HepG2 (cell line): ENCODE measurements around the gene MIEF1. TPM values are rescaled to one million over a fixed set of nuclear protein-coding genes. Genes with fewer than 3 reads are reported as not detected.
A peak's percentile ranks its signal among the peaks of the same experiment; 100 is the strongest.

Experiments used
- ASH2L ChIP-seq: fragments of 300-600, 200-600 bp; sonication (generic); IDR thresholded peaks from 2 replicates; pipeline ENCODE4 v1.7.0; 2017; ENCODE audit warnings: low read depth, mild to moderate bottlenecking, moderate library complexity, mixed read lengths, low read length; ENCODE audit not compliant: insufficient read length
- ATF4 ChIP-seq, 2 experiments: fragments of 450-650 bp in 1 of 2; sonication (generic) in 1 of 2; formaldehyde crosslinking; IDR thresholded peaks; 2 replicates each; pipeline versions ENCODE4 v1.5.0 to v1.8.0; 2020 to 2022; ENCODE audit warnings: mild to moderate bottlenecking in 1 of 2, missing genetic modification reagents in 1 of 2
- CAMTA2 ChIP-seq: sonication (generic); formaldehyde crosslinking; IDR thresholded peaks from 2 replicates; pipeline ENCODE4 v1.4.0; 2020; ENCODE audit warnings: mild to moderate bottlenecking, missing genetic modification reagents, borderline replicate concordance
- CREM ChIP-seq, 2 experiments: sonication (generic) in 1 of 2; formaldehyde crosslinking in 1 of 2; IDR thresholded peaks; 2 replicates each; pipeline versions ENCODE4 v1.4.0 to v1.6.1; 2016 to 2020; ENCODE audit warnings: antibody characterized with exemption in 1 of 2, mild to moderate bottlenecking in 1 of 2, missing genetic modification reagents in 1 of 2
- GTF2F1 ChIP-seq: fragments of 150-350 bp; IDR thresholded peaks from 2 replicates; pipeline ENCODE4 v1.6.1; 2014; ENCODE audit warnings: low read length
- NFKB2 ChIP-seq: sonication (generic); formaldehyde crosslinking; IDR thresholded peaks from 2 replicates; pipeline ENCODE4 v1.4.0; 2020; ENCODE audit warnings: missing genetic modification reagents, borderline replicate concordance
- NR2C2 ChIP-seq: sonication (generic); formaldehyde crosslinking; IDR thresholded peaks from 2 replicates; pipeline ENCODE4 v1.4.0; 2020; ENCODE audit warnings: missing genetic modification reagents, mild to moderate bottlenecking, moderate library complexity, borderline replicate concordance
- SP1 ChIP-seq, 2 experiments: fragments of 450-650 bp in 1 of 2; sonication (generic) in 1 of 2; formaldehyde crosslinking in 1 of 2; IDR thresholded peaks; 2 replicates each; pipeline versions ENCODE4 v1.4.0 to v1.6.1; 2016 to 2020; ENCODE audit warnings: missing genetic modification reagents in 1 of 2
- SSRP1 ChIP-seq: IDR thresholded peaks from 2 replicates; pipeline ENCODE4 v1.6.1; 2016; ENCODE audit warnings: control low read depth
- ZFYVE20 ChIP-seq: sonication (generic); formaldehyde crosslinking; IDR thresholded peaks from 2 replicates; pipeline ENCODE4 v1.8.0; 2023; ENCODE audit warnings: low read depth, mild to moderate bottlenecking, moderate library complexity, missing genetic modification reagents, borderline replicate concordance
- ZNF20 ChIP-seq: sonication (generic); formaldehyde crosslinking; IDR thresholded peaks from 2 replicates; pipeline ENCODE4 v1.4.0; 2020; ENCODE audit warnings: mild to moderate bottlenecking, moderate library complexity, missing genetic modification reagents
- ZNF329 ChIP-seq: sonication (generic); formaldehyde crosslinking; IDR thresholded peaks from 2 replicates; pipeline ENCODE4 v1.9.0; 2021; ENCODE audit warnings: low read depth, mild to moderate bottlenecking, missing genetic modification reagents
- ZNF567 ChIP-seq: sonication (generic); formaldehyde crosslinking; IDR thresholded peaks from 2 replicates; pipeline ENCODE4 v1.8.1; 2023; ENCODE audit warnings: mild to moderate bottlenecking, missing genetic modification reagents, borderline replicate concordance
- ZNF577 ChIP-seq: sonication (generic); formaldehyde crosslinking; IDR thresholded peaks from 2 replicates; pipeline ENCODE4 v1.4.0; 2020; ENCODE audit warnings: mild to moderate bottlenecking, low read depth, missing genetic modification reagents, borderline replicate concordance
- ZNF773 ChIP-seq: sonication (generic); formaldehyde crosslinking; IDR thresholded peaks from 2 replicates; pipeline ENCODE4 v1.4.0; 2020; ENCODE audit warnings: missing genetic modification reagents, borderline replicate concordance
- ZNF776 ChIP-seq: sonication (generic); formaldehyde crosslinking; IDR thresholded peaks from 2 replicates; pipeline ENCODE4 v1.4.0; 2020; ENCODE audit warnings: mild to moderate bottlenecking, missing genetic modification reagents
- ZNF777 ChIP-seq: sonication (generic); formaldehyde crosslinking; IDR thresholded peaks from 2 replicates; pipeline ENCODE4 v1.4.0; 2020; ENCODE audit warnings: missing genetic modification reagents
- ZNF878 ChIP-seq: sonication (generic); formaldehyde crosslinking; IDR thresholded peaks from 2 replicates; pipeline ENCODE4 v1.8.1; 2023; ENCODE audit warnings: mild to moderate bottlenecking, missing genetic modification reagents, moderate library complexity
- ZSCAN31 ChIP-seq: sonication (generic); formaldehyde crosslinking; IDR thresholded peaks from 2 replicates; pipeline ENCODE4 v1.5.0; 2020; ENCODE audit warnings: low read depth, mild to moderate bottlenecking, missing genetic modification reagents
- polyA plus RNA-seq, 8 experiments: library from polyadenylated mRNA; depleted of rRNA in 3 of 8; stranded (reverse) in 7 of 8; unstranded in 1 of 8; fragments of >200 nt; fragmentation: Illumina TruSeq in 4 of 8; extraction: Trizol in 4 of 8; gene quantifications; 2 replicates each; pipeline versions ENCODE4 v1.2.1 to v1.2.3, GENCODE V29; 2011 to 2016; ENCODE audit warnings: low read depth in 4 of 8, missing spikeins in 1 of 8, mixed read lengths in 1 of 8; ENCODE audit not compliant: insufficient read depth in 1 of 8
- total RNA-seq, 5 experiments: library from RNA; depleted of rRNA; stranded (reverse); fragments of >200 nt; fragmentation: Illumina TruSeq; extraction: Trizol; gene quantifications; 2 replicates each; pipeline ENCODE4 v1.2.3, GENCODE V29; 2016; ENCODE audit warnings: low read depth in 1 of 5
- TF ChIP-seq, protein P1 (sequence below): sonication (generic); formaldehyde crosslinking; IDR thresholded peaks from 2 replicates; pipeline ENCODE4 v1.5.1; 2020; ENCODE audit warnings: mild to moderate bottlenecking, missing genetic modification reagents, borderline replicate concordance
- TF ChIP-seq, protein P2 (sequence below): IDR thresholded peaks from 2 replicates; pipeline ENCODE4 v1.6.1; 2016; ENCODE audit warnings: mild to moderate bottlenecking, missing biosample characterization, missing genetic modification reagents
- TF ChIP-seq, protein P3 (sequence below): sonication (generic); formaldehyde crosslinking; IDR thresholded peaks from 2 replicates; pipeline ENCODE4 v1.5.1; 2020; ENCODE audit warnings: mild to moderate bottlenecking, missing genetic modification reagents, moderate library complexity

MIEF1 gene
- total and polyA plus RNA-seq, 2 of the 13 experiments (the other 11 are each of a cell fraction or from before 2014, with no cell fraction given): 21.7 to 34.8 TPM

- no peak for TF ChIP-seq ZNF577
- TF ChIP-seq CAMTA2 (CRISPR knock-in tag): no peak
- no peak for TF ChIP-seq GTF2F1
- TF ChIP-seq ZSCAN31 (CRISPR knock-in tag): no peak
- TF ChIP-seq ZFYVE20: no peak
- TF ChIP-seq ZNF567 (CRISPR knock-in tag): no peak
- TF ChIP-seq ZNF20 (CRISPR knock-in tag): no peak
- no peak; the same call in 1 of the 2 replicates for TF ChIP-seq CREM (IDR thresholded peaks at IDR 0.05)
- no peak for TF ChIP-seq CREM (CRISPR knock-in tag; IDR thresholded peaks at IDR 0.05)
- TF ChIP-seq NR2C2 (CRISPR knock-in tag): 0 out of 2 replicates have a peak, but pooled peaks have one; percentile 32
- no peak for TF ChIP-seq SSRP1
- TF ChIP-seq NFKB2 (CRISPR knock-in tag): no peak
- no peak for TF ChIP-seq ZNF777 (CRISPR knock-in tag)
- no peak for TF ChIP-seq ZNF329 (CRISPR knock-in tag)
- TF ChIP-seq, protein P1, sequence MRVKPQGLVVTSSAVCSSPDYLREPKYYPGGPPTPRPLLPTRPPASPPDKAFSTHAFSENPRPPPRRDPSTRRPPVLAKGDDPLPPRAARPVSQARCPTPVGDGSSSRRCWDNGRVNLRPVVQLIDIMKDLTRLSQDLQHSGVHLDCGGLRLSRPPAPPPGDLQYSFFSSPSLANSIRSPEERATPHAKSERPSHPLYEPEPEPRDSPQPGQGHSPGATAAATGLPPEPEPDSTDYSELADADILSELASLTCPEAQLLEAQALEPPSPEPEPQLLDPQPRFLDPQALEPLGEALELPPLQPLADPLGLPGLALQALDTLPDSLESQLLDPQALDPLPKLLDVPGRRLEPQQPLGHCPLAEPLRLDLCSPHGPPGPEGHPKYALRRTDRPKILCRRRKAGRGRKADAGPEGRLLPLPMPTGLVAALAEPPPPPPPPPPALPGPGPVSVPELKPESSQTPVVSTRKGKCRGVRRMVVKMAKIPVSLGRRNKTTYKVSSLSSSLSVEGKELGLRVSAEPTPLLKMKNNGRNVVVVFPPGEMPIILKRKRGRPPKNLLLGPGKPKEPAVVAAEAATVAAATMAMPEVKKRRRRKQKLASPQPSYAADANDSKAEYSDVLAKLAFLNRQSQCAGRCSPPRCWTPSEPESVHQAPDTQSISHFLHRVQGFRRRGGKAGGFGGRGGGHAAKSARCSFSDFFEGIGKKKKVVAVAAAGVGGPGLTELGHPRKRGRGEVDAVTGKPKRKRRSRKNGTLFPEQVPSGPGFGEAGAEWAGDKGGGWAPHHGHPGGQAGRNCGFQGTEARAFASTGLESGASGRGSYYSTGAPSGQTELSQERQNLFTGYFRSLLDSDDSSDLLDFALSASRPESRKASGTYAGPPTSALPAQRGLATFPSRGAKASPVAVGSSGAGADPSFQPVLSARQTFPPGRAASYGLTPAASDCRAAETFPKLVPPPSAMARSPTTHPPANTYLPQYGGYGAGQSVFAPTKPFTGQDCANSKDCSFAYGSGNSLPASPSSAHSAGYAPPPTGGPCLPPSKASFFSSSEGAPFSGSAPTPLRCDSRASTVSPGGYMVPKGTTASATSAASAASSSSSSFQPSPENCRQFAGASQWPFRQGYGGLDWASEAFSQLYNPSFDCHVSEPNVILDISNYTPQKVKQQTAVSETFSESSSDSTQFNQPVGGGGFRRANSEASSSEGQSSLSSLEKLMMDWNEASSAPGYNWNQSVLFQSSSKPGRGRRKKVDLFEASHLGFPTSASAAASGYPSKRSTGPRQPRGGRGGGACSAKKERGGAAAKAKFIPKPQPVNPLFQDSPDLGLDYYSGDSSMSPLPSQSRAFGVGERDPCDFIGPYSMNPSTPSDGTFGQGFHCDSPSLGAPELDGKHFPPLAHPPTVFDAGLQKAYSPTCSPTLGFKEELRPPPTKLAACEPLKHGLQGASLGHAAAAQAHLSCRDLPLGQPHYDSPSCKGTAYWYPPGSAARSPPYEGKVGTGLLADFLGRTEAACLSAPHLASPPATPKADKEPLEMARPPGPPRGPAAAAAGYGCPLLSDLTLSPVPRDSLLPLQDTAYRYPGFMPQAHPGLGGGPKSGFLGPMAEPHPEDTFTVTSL: no peak
- TF ChIP-seq, protein P2, sequence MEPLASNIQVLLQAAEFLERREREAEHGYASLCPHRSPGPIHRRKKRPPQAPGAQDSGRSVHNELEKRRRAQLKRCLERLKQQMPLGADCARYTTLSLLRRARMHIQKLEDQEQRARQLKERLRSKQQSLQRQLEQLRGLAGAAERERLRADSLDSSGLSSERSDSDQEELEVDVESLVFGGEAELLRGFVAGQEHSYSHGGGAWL (CRISPR knock-in tag): no peak; the same call in 1 of the 2 replicates
- TF ChIP-seq SP1 (IDR thresholded peaks at IDR 0.05): no peak
- no peak for TF ChIP-seq SP1 (CRISPR knock-in tag; IDR thresholded peaks at IDR 0.05)
- no peak for TF ChIP-seq ZNF878
- TF ChIP-seq, protein P3, sequence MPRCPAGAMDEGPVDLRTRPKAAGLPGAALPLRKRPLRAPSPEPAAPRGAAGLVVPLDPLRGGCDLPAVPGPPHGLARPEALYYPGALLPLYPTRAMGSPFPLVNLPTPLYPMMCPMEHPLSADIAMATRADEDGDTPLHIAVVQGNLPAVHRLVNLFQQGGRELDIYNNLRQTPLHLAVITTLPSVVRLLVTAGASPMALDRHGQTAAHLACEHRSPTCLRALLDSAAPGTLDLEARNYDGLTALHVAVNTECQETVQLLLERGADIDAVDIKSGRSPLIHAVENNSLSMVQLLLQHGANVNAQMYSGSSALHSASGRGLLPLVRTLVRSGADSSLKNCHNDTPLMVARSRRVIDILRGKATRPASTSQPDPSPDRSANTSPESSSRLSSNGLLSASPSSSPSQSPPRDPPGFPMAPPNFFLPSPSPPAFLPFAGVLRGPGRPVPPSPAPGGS (CRISPR knock-in tag): no peak
- TF ChIP-seq ATF4 (CRISPR knock-in tag; IDR thresholded peaks at IDR 0.05): no peak
- no peak for TF ChIP-seq ZNF776 (CRISPR knock-in tag)
- no peak for TF ChIP-seq ZNF773 (CRISPR knock-in tag)
- no peak for TF ChIP-seq ASH2L
Observed at GRCh38 chr22:39527481-39527961, 25.4 kb downstream of the MIEF1 start (continued).
